ELF-1 (cell line): ENCODE measurements around the gene GZF1.

Experiments
- DNase-seq: peaks from one replicate; pipeline ENCODE4 v3.0.0-alpha.2; 2016; ENCODE audit warnings: low read depth, low spot score

Gene GZF1

GRCh38 chr20:23369072-23369823 is 7.3 kb downstream of the GZF1 start:
- peak; percentile 6 for DNase-seq

- no peak for DNase-seq
Measured at GRCh38 chr20:23370274-23370673, 8.3 kb downstream of the GZF1 start.

GRCh38 chr20:23370873-23371272 is 8.9 kb downstream of the GZF1 start:
- DNase-seq: no peak

DNA sequence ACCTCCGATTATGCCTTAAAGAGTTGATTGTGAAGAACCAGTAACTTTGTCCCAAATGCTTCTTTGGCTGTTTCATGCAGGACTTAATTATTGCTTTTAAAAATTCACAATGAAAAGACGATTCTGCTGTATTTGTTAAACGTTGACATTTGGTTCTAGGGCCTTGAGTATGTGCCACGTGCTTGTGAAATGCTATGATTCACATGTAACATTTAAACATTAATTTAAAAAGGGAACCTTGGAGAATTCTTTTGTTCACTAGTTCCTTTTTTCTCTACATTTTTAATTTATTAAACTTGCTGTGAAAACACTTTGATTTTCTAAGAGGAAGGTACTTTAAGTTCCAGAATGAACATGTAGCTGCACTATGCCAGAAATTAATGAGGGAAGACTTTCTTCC is 9.5 kb downstream of the GZF1 start:
- no peak for DNase-seq

- no peak for DNase-seq
Measured at GRCh38 chr20:23374441-23374840, 12.5 kb downstream of the GZF1 start.

DNA sequence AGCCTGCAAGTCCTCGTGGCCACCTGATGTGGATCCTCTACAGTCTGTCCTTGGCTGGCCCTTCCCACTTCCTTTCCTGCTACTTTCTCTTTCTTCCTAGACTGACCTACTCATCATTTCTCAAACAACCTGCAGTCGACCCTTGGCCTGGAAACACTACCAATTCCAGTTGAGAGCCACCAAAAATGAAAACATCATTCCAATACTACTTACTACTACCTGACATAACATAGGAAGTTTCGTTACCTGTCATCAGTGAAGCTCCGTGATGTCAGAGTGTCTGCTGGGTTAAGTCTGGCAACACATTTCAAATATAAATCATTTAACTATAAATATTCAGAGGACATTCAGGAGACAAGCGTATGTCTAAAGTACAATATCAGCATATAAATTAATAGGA is 13.8 kb downstream of the GZF1 start:
- no peak for DNase-seq

DNA sequence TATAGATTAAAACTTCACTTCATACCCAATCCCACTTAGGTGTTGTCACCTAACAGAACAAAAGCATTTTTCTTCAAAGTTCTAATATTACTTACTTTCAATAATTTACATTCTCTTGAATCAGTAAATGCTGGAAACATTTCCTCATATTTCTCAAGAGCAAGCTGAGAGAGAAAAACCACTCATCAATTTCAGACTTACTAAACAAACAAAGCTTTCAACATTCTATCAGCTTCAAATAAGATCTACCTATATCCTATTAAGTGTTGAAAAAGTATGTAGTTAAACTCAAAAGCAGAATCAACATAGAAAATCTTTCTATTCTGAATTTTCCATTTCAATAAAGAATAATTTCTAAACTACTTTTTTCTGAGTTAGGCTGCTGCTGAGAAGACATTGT is 17.8 kb downstream of the GZF1 start:
- no peak for DNase-seq

DNA sequence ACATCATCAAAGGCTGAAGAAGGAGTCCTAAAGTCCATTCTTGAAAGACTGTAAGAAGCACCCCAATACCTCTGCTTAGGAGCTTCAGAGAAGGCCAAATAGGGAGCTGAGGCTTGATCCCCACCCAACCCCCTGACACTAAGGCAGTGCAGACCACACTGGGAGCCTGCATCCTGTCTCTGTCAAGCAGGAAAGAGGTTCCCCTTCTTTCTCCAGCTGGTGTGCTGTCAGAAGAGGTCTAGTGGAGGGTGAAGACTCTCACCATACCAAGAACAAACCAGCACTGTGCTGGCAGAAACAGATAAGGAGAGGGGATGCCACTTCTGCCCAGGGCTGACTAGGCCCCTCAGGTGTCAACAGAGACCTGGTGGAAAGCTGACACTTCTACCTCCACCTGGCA is 19.9 kb downstream of the GZF1 start:
- DNase-seq: no peak

GRCh38 chr20:23386304-23387117 is 24.5 kb downstream of the GZF1 start:
- no peak for DNase-seq

- no peak for DNase-seq
Measured at GRCh38 chr20:23387118-23387443, 25.1 kb downstream of the GZF1 start.

GRCh38 chr20:23390091-23390774 is 28.3 kb downstream of the GZF1 start:
- DNase-seq: no peak

- DNase-seq: no peak
Measured at GRCh38 chr20:23391707-23392310, 29.8 kb downstream of the GZF1 start.

DNA sequence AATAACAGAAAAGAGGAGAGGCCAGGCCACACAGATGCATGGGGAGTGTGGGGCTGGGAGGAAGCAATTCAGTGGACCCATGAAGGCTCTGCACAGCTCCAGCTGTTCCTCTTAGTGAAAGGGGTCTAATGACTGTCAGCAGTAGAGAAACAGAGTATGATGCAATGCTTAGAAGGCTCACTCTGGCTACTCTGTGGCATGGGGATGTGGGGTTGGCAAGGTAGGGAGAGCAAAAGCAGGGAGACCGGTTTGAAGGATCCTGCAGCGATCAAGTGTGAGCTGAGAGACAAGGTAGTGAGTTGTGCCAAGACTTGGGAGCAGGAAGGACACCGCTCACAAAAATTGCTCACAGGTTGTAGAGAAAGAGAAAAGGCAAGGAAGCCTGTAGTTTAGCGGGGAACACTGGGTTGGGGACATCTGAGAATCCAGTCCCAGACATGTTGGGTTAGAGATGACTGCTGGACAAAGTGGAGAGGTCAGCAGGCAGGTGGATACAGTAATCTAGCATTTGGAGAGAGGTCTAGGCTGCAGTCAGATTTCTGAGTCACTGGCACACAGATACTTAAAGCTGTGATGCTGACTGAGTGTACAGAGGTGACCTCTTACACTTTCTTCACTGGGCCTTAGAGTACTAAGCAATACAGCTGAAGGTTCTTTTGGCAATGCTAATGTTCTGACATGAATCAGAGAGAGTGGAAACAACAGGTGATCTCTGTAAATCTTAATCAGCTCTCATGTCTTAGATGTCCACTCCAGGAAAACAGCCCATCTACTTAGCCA is 32.2 kb downstream of the GZF1 start:
- no peak for DNase-seq

GRCh38 chr20:23396950-23397627 is 35.1 kb downstream of the GZF1 start:
- no peak for DNase-seq

DNA sequence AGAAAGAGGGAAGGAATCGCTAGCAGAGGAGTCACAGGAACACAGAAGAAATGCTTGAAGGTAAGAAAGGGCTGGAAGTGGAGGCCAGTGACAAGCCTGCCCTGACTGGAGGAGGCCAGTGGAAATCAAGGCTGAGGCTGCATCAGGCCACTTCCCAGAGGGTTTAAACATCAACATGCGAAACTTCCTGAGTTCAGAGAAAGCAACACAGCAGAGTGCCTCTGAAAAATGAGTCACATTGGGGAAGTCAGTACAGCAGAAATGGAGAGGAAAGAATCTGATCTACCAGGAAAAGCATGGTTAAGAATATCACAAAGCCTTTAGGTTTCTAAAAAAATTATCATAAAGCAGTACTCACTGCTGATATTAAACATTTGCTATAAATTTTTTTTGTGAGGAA is 36.0 kb downstream of the GZF1 start:
- DNase-seq: no peak

- no peak for DNase-seq
Measured at GRCh38 chr20:23399568-23400241, 37.7 kb downstream of the GZF1 start.

DNA sequence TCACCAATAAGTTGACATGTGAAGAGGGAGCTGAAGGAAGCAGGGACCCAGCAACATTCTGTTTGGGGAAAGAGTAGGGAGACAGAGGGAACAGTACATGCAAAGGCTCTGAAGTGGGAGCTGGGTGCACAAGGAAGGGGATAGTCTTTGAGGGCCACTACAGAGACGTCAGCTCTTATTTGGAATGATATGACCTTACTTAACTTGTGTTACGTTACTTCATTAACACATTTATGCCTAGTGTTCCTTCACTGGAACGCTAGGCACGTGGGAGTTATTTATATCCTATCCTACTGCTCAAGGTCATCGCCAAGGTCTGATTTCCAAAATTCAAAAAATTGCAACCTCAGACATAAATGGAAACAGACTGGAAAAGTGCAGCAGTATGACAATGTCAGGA is 39.1 kb downstream of the GZF1 start:
- no peak for DNase-seq

GRCh38 chr20:23403751-23404150 is 41.8 kb downstream of the GZF1 start:
- DNase-seq: no peak

DNA sequence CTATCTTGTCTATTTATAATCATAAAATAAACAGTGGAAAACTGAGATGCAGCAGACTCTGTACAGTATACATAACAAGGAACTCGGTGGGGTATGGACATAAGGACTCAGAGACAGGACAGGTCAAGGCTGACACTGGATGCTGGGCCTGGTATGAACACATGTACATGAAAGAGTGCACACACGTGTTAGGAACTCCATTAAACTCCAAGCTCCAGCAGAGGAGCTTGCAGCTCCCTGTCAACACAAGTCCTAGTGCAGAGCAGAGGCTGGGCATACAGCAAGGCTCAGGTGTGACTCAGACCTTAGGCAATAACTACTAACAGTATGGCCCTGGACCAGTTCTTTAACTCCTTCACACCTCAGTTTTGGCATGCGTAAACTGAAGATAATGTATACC is 42.2 kb downstream of the GZF1 start:
- DNase-seq: no peak

DNA sequence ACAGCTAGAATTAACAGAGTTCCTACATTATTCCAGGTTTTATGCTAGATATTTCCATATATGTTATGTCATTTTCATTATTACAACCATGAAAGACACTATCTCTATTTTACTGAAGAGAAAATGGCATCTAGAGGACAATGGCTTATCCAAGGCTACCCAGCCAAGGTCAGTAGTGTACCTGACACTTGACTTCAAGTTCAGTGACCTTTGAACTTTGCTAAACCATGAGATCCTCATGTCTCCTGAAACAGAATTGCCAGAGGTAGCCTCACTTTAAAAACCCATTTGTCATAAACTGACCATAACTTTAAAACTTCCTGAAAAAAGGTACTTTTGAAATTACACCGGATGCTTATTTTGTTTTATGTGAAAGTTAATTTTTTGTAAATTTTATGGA is 44.9 kb downstream of the GZF1 start:
- no peak for DNase-seq
